ENCODE data around the gene NAPEPLD. TPM values are rescaled to one million over a fixed set of nuclear protein-coding genes. Genes with fewer than 3 reads are reported as not detected.
"Not testable (repeated sequence)": the region's sequence is repeated elsewhere in the genome, so short reads cannot be mapped to it uniquely, and the experiment has no call there.

The NAPEPLD gene
- total and polyA plus RNA-seq, 2 donors (not counting 3 experiments of a cell fraction or from before 2014, with no cell fraction given), result 2.6 to 6.7 TPM

- H3K9ac ChIP-seq (replicated peaks; ENCODE audit: extremely low read depth, insufficient read depth, low read length), result no peak overlapping the region
- TF ChIP-seq JUN (IDR thresholded peaks at IDR 0.05; ENCODE audit: borderline replicate concordance, insufficient read depth, insufficient read length, low read depth) (no peak), POLR2A (IDR thresholded peaks at IDR 0.05; ENCODE audit: low read depth, low read length) (no peak), EZH2 (IDR thresholded peaks at IDR 0.05; ENCODE audit: borderline replicate concordance, low read depth, low read length, severe bottlenecking) (no peak), MAX (IDR thresholded peaks at IDR 0.05; ENCODE audit: insufficient read depth, insufficient read length) (no peak), POLR2AphosphoS5 (IDR thresholded peaks at IDR 0.05; ENCODE audit: insufficient read depth, low read depth, low read length) (no peak), GATA2 (IDR thresholded peaks at IDR 0.05; ENCODE audit: insufficient read depth, insufficient read length, low read depth, low read length) (no peak), MYC (IDR thresholded peaks at IDR 0.05; ENCODE audit: low read depth, low read length) (no peak), FOS (IDR thresholded peaks at IDR 0.05; ENCODE audit: borderline replicate concordance, insufficient read depth, low read length) (no peak), CTCF (IDR thresholded peaks at IDR 0.05; ENCODE audit: extremely low read depth in 1 of 2, insufficient read depth in 1 of 2, low read depth in 1 of 2, low read length in 2 of 2) (no peak)
- H3K27ac ChIP-seq (ENCODE audit: insufficient read depth, low read depth, low read length), result no peak overlapping the region
- no peak overlapping the region for H3K4me3 ChIP-seq (replicated peaks in 1 of 3; ENCODE audit: insufficient read depth in 1 of 3, low read depth in 1 of 3, low read length in 3 of 3)
- H4K20me1 ChIP-seq (replicated peaks; ENCODE audit: control insufficient read depth, extremely low read depth, insufficient read depth, low read length), result no peaks in the 10 kb centered on the region
- H3K27me3 ChIP-seq (ENCODE audit: control insufficient read depth in 2 of 2, insufficient read depth in 2 of 2, low read length in 2 of 2), result no peaks in the 10 kb centered on the region
- dilution Hi-C loops (cut with MboI; ENCODE audit: extremely low pct_ligation_motif_present, low sequenced_read_pairs), result no loop called here
- H3K79me2 ChIP-seq (ENCODE audit: control insufficient read depth, insufficient read depth, low read length), result peaks cover 39% of the 10 kb centered on the region
- peaks cover 9% of the 10 kb centered on the region for H3K4me1 ChIP-seq (ENCODE audit: control insufficient read depth, extremely low read depth, insufficient read depth, low read length)
- no peak overlapping the region for H2AFZ ChIP-seq (ENCODE audit: low read depth, low read length)
- peaks cover 0 to 4% of the 10 kb centered on the region in 2 experiments for H3K36me3 ChIP-seq (ENCODE audit: control insufficient read depth in 2 of 2, extremely low read depth in 1 of 2, insufficient read depth in 2 of 2, low read length in 2 of 2)
- H3K9me1 ChIP-seq (replicated peaks; ENCODE audit: control insufficient read depth, extremely low read depth, insufficient read depth, low read length), result no peaks in the 10 kb centered on the region
- FAIRE-seq (no peak), DNase-seq (ENCODE audit: low read depth, low spot score) (no peak)
- ChIA-PET CTCF (interaction anchor here (2.2 kb wide), 1 partner anchor 18 kb away, joined by 6 read pairs; no protein-coding TSS in a partner anchor), POLR2A (no interaction called here)
- no peak overlapping the region for H3K4me2 ChIP-seq (ENCODE audit: insufficient read depth, low read length)
- no TSS peak for BruUV-seq (replicated peaks)
- intact Hi-C loops (cut with micrococcal nuclease), result no loop called here
- H3K9me3 ChIP-seq (replicated peaks; ENCODE audit: control insufficient read depth, insufficient read depth, low read length), result no peaks in the 10 kb centered on the region
Observed at GRCh38 chr7:103079836-103080235, 69.1 kb downstream of the NAPEPLD start.

GRCh38 chr7:103078226-103078625 lies 70.7 kb downstream of the NAPEPLD start:
- CTCF ChIA-PET, result interaction anchor here (0.6 kb wide), 1 partner anchor 320 kb away, joined by 4 read pairs; no protein-coding TSS in a partner anchor
- H3K27me3 ChIP-seq (ENCODE audit: control insufficient read depth in 2 of 2, insufficient read depth in 2 of 2, low read length in 2 of 2); dilution Hi-C loops (cut with MboI; ENCODE audit: extremely low pct_ligation_motif_present, low sequenced_read_pairs); H2AFZ ChIP-seq (ENCODE audit: low read depth, low read length); FAIRE-seq; H3K27ac ChIP-seq (ENCODE audit: insufficient read depth, low read depth, low read length); DNase-seq (ENCODE audit: low read depth, low spot score); H4K20me1 ChIP-seq (replicated peaks; ENCODE audit: control insufficient read depth, extremely low read depth, insufficient read depth, low read length); H3K4me2 ChIP-seq (ENCODE audit: insufficient read depth, low read length); POLR2A ChIA-PET; intact Hi-C loops (cut with micrococcal nuclease); H3K9ac ChIP-seq (replicated peaks; ENCODE audit: extremely low read depth, insufficient read depth, low read length); BruUV-seq (replicated peaks); H3K9me1 ChIP-seq (replicated peaks; ENCODE audit: control insufficient read depth, extremely low read depth, insufficient read depth, low read length); H3K9me3 ChIP-seq (replicated peaks; ENCODE audit: control insufficient read depth, insufficient read depth, low read length); H3K4me3 ChIP-seq (replicated peaks in 1 of 3; ENCODE audit: insufficient read depth in 1 of 3, low read depth in 1 of 3, low read length in 3 of 3); H3K36me3 ChIP-seq (ENCODE audit: control insufficient read depth in 2 of 2, extremely low read depth in 1 of 2, insufficient read depth in 2 of 2, low read length in 2 of 2): not testable (repeated sequence)
- Histone ChIP-seq H3K79me2 (ENCODE audit: control insufficient read depth, insufficient read depth, low read length) (peaks cover 39% of the 10 kb centered on the region), H3K4me1 (ENCODE audit: control insufficient read depth, extremely low read depth, insufficient read depth, low read length) (peaks cover 17% of the 10 kb centered on the region)

Data from endothelial cell of umbilical vein (primary cell).